Glutamatergic neuron (in vitro differentiated cells): ENCODE results near the gene RRP15. TPM values are rescaled to one million over a fixed set of nuclear protein-coding genes. Genes with fewer than 3 reads are reported as not detected.
"Not testable (repeated sequence)": the region's sequence is repeated elsewhere in the genome, so short reads cannot be mapped to it uniquely, and the experiment has no call there.

ENCODE experiments used
- DNase-seq: peaks from one replicate; pipeline ENCODE4 v3.0.0; 2022
- H3K27ac Mint-ChIP-seq: one replicate; pipeline ENCODE4 v1.8.0; 2020; ENCODE audit warnings: mild to moderate bottlenecking, mixed read lengths, inconsistent platforms; ENCODE audit not compliant: unreplicated experiment
- H3K27me3 Mint-ChIP-seq: one replicate; pipeline ENCODE4 v1.8.0; 2020; ENCODE audit warnings: mild to moderate bottlenecking, moderate library complexity, mixed read lengths, inconsistent platforms; ENCODE audit not compliant: unreplicated experiment
- H3K36me3 Mint-ChIP-seq: one replicate; pipeline ENCODE4 v1.8.0; 2020; ENCODE audit warnings: mild to moderate bottlenecking, mixed read lengths, inconsistent platforms; ENCODE audit not compliant: unreplicated experiment
- H3K4me1 Mint-ChIP-seq: one replicate; pipeline ENCODE4 v1.8.0; 2020; ENCODE audit warnings: mild to moderate bottlenecking, low read depth, mixed read lengths, inconsistent platforms; ENCODE audit not compliant: unreplicated experiment
- H3K4me3 Mint-ChIP-seq: one replicate; pipeline ENCODE4 v1.8.0; 2020; ENCODE audit warnings: mild to moderate bottlenecking, mixed read lengths, inconsistent platforms; ENCODE audit not compliant: unreplicated experiment
- H3K9me3 Mint-ChIP-seq: one replicate; pipeline ENCODE4 v1.8.0; 2020; ENCODE audit warnings: mild to moderate bottlenecking, moderate library complexity, mixed read lengths, inconsistent platforms; ENCODE audit not compliant: unreplicated experiment
- total RNA-seq: library from RNA; stranded (reverse); fragmentation: NEBNext Ultra II Directional; extraction: Animal tissue kit (Norgen Biotek cat#: 25700); gene quantifications from one replicate; pipeline ENCODE4 v1.2.1, GENCODE V29; 2021; ENCODE audit not compliant: unreplicated experiment
- TF ChIP-seq, protein P1 (sequence below): fragments of 200-600 bp; sonication (generic); IDR thresholded peaks from one replicate; pipeline ENCODE4 v1.5.0; 2021; ENCODE audit not compliant: partially characterized antibody, unreplicated experiment

The RRP15 gene
- total RNA-seq, 1 donor from 2014 or later, result 18.0 TPM

DNA sequence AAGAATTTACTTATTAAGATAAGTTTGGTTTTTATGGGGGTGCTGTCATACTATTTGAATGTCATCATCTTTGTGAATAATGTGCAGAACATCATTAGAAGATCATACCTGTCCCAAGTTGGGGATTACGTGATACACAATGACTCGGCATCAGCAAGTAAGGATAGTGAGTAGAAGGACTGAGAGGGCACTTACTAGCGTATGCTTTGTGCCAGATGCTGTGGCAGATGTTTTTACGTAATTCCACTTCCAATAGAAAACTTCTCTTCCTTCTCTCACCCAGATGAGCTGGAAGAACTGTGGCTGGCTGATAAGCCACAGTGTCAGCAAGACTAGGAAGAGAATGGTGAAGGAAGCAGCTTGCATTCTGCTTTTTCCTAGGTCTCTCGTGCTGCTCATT lies 32.0 kb downstream of the RRP15 start:
- TF ChIP-seq, protein P1, sequence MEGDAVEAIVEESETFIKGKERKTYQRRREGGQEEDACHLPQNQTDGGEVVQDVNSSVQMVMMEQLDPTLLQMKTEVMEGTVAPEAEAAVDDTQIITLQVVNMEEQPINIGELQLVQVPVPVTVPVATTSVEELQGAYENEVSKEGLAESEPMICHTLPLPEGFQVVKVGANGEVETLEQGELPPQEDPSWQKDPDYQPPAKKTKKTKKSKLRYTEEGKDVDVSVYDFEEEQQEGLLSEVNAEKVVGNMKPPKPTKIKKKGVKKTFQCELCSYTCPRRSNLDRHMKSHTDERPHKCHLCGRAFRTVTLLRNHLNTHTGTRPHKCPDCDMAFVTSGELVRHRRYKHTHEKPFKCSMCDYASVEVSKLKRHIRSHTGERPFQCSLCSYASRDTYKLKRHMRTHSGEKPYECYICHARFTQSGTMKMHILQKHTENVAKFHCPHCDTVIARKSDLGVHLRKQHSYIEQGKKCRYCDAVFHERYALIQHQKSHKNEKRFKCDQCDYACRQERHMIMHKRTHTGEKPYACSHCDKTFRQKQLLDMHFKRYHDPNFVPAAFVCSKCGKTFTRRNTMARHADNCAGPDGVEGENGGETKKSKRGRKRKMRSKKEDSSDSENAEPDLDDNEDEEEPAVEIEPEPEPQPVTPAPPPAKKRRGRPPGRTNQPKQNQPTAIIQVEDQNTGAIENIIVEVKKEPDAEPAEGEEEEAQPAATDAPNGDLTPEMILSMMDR, result no peak
- no peak for DNase-seq
- Mint-ChIP-seq H3K4me3 (no peak overlapping the region), H3K27me3 (no peaks in the 10 kb centered on the region), H3K9me3 (no peaks in the 10 kb centered on the region), H3K36me3 (no peaks in the 10 kb centered on the region), H3K27ac (no peak overlapping the region), H3K4me1 (peaks cover 2% of the 10 kb centered on the region)

GRCh38 chr1:218320182-218320581 lies 35.1 kb downstream of the RRP15 start:
- H3K4me3 Mint-ChIP-seq, H3K4me1 Mint-ChIP-seq, H3K27ac Mint-ChIP-seq, H3K27me3 Mint-ChIP-seq, H3K36me3 Mint-ChIP-seq, DNase-seq, H3K9me3 Mint-ChIP-seq: not testable (repeated sequence)

- no peaks in the 10 kb centered on the region for H3K36me3 Mint-ChIP-seq
- no peak overlapping the region for H3K27ac Mint-ChIP-seq
- no peak overlapping the region for H3K4me3 Mint-ChIP-seq
- no peaks in the 10 kb centered on the region for H3K9me3 Mint-ChIP-seq
- peaks cover 4% of the 10 kb centered on the region for H3K4me1 Mint-ChIP-seq
- TF ChIP-seq, protein P1, result no peak
- DNase-seq, result no peak
- H3K27me3 Mint-ChIP-seq, result no peaks in the 10 kb centered on the region
These were observed 37.7 kb downstream of the RRP15 start for GRCh38 chr1:218322762-218323161.

DNA sequence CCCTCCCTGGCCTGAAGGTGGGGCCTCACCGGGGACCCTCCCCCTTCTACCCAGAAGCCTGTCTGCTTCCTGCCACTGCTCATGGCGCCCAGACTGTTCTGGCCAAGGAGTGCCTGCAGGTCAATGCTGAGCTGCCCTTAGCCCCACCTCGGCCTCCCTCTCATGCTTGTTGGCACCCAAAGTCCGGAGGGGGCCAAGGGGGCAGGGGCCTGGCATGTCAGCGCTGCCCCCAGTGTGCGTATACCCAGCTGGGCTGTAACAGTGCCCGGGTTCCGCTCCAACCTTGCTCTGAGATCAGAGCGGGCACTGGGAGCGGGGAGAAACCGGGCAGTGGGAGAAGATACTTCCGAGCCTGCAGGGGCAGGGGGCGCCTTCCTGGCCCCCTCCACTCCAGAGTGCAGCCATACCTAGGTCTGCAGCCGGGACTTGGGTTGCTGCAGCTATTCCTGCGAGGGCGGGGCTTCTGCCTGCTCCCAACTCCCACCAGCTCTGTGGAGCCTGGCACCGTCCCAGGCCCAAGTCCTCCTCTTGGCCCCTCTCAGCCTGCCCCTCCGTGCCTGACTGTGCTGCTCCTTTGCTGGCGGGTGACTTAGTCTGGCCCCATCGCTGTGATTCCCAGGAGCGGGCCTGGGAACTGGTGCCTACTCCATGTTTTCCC lies 38.6 kb downstream of the RRP15 start:
- Mint-ChIP-seq H3K4me1 (peaks cover 4% of the 10 kb centered on the region), H3K9me3 (no peaks in the 10 kb centered on the region), H3K36me3 (no peaks in the 10 kb centered on the region), H3K4me3 (no peak overlapping the region), H3K27me3 (no peaks in the 10 kb centered on the region), H3K27ac (no peak overlapping the region)
- TF ChIP-seq, protein P1, result no peak
- no peak for DNase-seq

DNA sequence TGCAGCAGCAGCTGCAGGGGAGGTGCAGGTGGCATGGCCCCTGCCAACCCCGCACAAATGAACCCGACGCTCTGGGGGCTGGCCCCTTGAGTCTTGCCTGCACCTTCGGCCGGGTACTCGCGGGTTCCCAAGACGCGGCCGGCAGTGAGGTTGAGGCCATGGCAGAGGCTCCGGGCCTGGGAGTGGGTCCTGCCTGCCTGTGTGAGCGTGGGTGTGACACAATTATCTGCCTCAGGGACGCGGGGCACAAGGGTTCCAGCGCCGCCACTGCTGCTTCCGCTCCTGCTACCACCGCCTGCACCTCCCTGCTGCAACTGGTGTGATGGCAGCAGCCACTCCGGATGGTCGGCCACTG lies 39.1 kb downstream of the RRP15 start:
- Mint-ChIP-seq H3K4me3 (no peak overlapping the region), H3K27me3 (no peaks in the 10 kb centered on the region), H3K9me3 (no peaks in the 10 kb centered on the region), H3K36me3 (no peaks in the 10 kb centered on the region), H3K4me1 (peaks cover 4% of the 10 kb centered on the region), H3K27ac (no peak overlapping the region)
- no peak for DNase-seq
- TF ChIP-seq, protein P1, result no peak

GRCh38 chr1:218328769-218329168 lies 43.7 kb downstream of the RRP15 start:
- no peaks in the 10 kb centered on the region for H3K36me3 Mint-ChIP-seq
- H3K27ac Mint-ChIP-seq, result no peak overlapping the region
- peaks cover 4% of the 10 kb centered on the region for H3K4me1 Mint-ChIP-seq
- H3K27me3 Mint-ChIP-seq, result no peaks in the 10 kb centered on the region
- H3K9me3 Mint-ChIP-seq, result no peaks in the 10 kb centered on the region
- TF ChIP-seq, protein P1, result no peak
- DNase-seq, result no peak
- H3K4me3 Mint-ChIP-seq, result no peak overlapping the region
